CD4-positive, CD25-positive, alpha-beta regulatory T cell (primary cell): ENCODE data around the gene IFNA8. TPM values are rescaled to one million over a fixed set of nuclear protein-coding genes. Genes with fewer than 3 reads are reported as not detected.

Source experiments
- ATAC-seq, 2 donors: fragments of 150-1000 bp; cut with Tn5 transposase; one replicate each; pipeline ENCODE4 v1.10.0; 2021; ENCODE audit warnings: low read depth in 2 of 2, moderate number of reproducible peaks in 2 of 2, moderate library complexity in 1 of 2
- DNase-seq, 3 donors: peaks; one replicate each; pipeline versions ENCODE4 v3.0.0 to v3.0.0-alpha.2; 2012 to 2022; ENCODE audit warnings: mixed read lengths in 1 of 3
- H3K27ac ChIP-seq: one replicate; pipeline ENCODE4 v1.7.0; 2013; ENCODE audit warnings: mild to moderate bottlenecking, low read length; ENCODE audit not compliant: insufficient read depth, poor library complexity, severe bottlenecking
- H3K27me3 ChIP-seq: one replicate; pipeline ENCODE4 v1.7.0; 2013; ENCODE audit warnings: low read length; ENCODE audit not compliant: control insufficient read depth, insufficient read depth
- H3K36me3 ChIP-seq: one replicate; pipeline ENCODE4 v1.7.0; 2013; ENCODE audit warnings: mild to moderate bottlenecking, low read length, moderate library complexity; ENCODE audit not compliant: control insufficient read depth, insufficient read depth
- H3K4me1 ChIP-seq: 2 replicates; pipeline ENCODE4 v1.7.0; 2013; ENCODE audit warnings: mild to moderate bottlenecking, low read length; ENCODE audit not compliant: insufficient read depth, control insufficient read depth, poor library complexity, severe bottlenecking
- H3K4me3 ChIP-seq: one replicate; pipeline ENCODE4 v1.7.0; 2013; ENCODE audit warnings: low read depth, mild to moderate bottlenecking, low read length, moderate library complexity
- H3K9me3 ChIP-seq, 2 experiments: 1 replicate in 1 of 2; 2 replicates in 1 of 2; pipeline ENCODE4 v1.7.0; 2013; ENCODE audit warnings: low read length in 2 of 2, mild to moderate bottlenecking in 1 of 2, moderate library complexity in 1 of 2; ENCODE audit not compliant: control insufficient read depth in 2 of 2
- H3K27ac Mint-ChIP-seq, 3 donors: one replicate each; pipeline ENCODE4 v1.8.0; 2020 to 2022; ENCODE audit warnings: mild to moderate bottlenecking in 3 of 3, mixed read lengths in 3 of 3, moderate library complexity in 2 of 3
- H3K27me3 Mint-ChIP-seq: one replicate; pipeline ENCODE4 v1.8.0; 2022; ENCODE audit warnings: mild to moderate bottlenecking, mixed read lengths
- H3K36me3 Mint-ChIP-seq: one replicate; pipeline ENCODE4 v1.8.0; 2020; ENCODE audit warnings: mixed read lengths
- H3K4me1 Mint-ChIP-seq, 4 donors: one replicate each; pipeline ENCODE4 v1.8.0; 2020 to 2022; ENCODE audit warnings: mixed read lengths in 4 of 4, mild to moderate bottlenecking in 1 of 4
- H3K4me3 Mint-ChIP-seq, 4 donors: one replicate each; pipeline ENCODE4 v1.8.0; 2020 to 2022; ENCODE audit warnings: mild to moderate bottlenecking in 4 of 4, mixed read lengths in 4 of 4, moderate library complexity in 3 of 4
- H3K9me3 Mint-ChIP-seq, 7 donors: one replicate each; pipeline ENCODE4 v1.8.0; 2020 to 2022; ENCODE audit warnings: mixed read lengths in 7 of 7, mild to moderate bottlenecking in 3 of 7, moderate library complexity in 2 of 7
- polyA plus RNA-seq, 4 donors: library from polyadenylated mRNA; unstranded; fragments of 300-500 nt; fragmentation: Illumina TruSeq; gene quantifications; one replicate each; pipeline ENCODE4 v1.2.3, GENCODE V29; 2021
- total RNA-seq: library from RNA; stranded (reverse); gene quantifications from one replicate; pipeline ENCODE4 v1.2.3, GENCODE V29; 2022

IFNA8 gene
- total and polyA plus RNA-seq, 5 donors from 2014 or later: not detected

GRCh38 chr9:21452681-21453080 lies 43.8 kb downstream of the IFNA8 start:
- Histone ChIP-seq H3K9me3 (no peaks in the 10 kb centered on the region), H3K4me1 (no peaks in the 10 kb centered on the region), H3K27ac (no peak overlapping the region), H3K36me3 (no peaks in the 10 kb centered on the region), H3K27me3 (peaks cover 3% of the 10 kb centered on the region), H3K4me3 (no peak overlapping the region)
- ATAC-seq: no peak
- H3K27ac Mint-ChIP-seq: no peak overlapping the region
- H3K27me3 Mint-ChIP-seq: peaks cover 15% of the 10 kb centered on the region
- H3K4me1 Mint-ChIP-seq: no peaks in the 10 kb centered on the region
- H3K36me3 Mint-ChIP-seq: no peaks in the 10 kb centered on the region
- no peak overlapping the region for H3K4me3 Mint-ChIP-seq
- DNase-seq: no peak
- H3K9me3 Mint-ChIP-seq: peaks cover 0 to 2% (median 0%) of the 10 kb centered on the region in 7 donors

- no peaks in the 10 kb centered on the region for H3K36me3 Mint-ChIP-seq
- ATAC-seq (no peak), DNase-seq (no peak)
- no peaks in the 10 kb centered on the region for H3K9me3 ChIP-seq
- no peaks in the 10 kb centered on the region for H3K4me1 ChIP-seq
- H3K9me3 Mint-ChIP-seq: peaks cover 0 to 2% (median 0%) of the 10 kb centered on the region in 7 donors
- no peaks in the 10 kb centered on the region for H3K4me1 Mint-ChIP-seq
- H3K36me3 ChIP-seq: no peaks in the 10 kb centered on the region
- H3K27me3 Mint-ChIP-seq: peaks cover 15% of the 10 kb centered on the region
- H3K4me3 ChIP-seq: no peak overlapping the region
- peaks cover 3% of the 10 kb centered on the region for H3K27me3 ChIP-seq
- H3K27ac Mint-ChIP-seq: no peak overlapping the region
- no peak overlapping the region for H3K4me3 Mint-ChIP-seq
- no peak overlapping the region for H3K27ac ChIP-seq
Observed at GRCh38 chr9:21454149-21454548, 45.2 kb downstream of the IFNA8 start.

- no peak overlapping the region for H3K4me3 Mint-ChIP-seq
- no peak overlapping the region for H3K27ac ChIP-seq
- ATAC-seq (peak in 1 of 2 donors; percentile 39), DNase-seq (peak in 2 of 3 donors; percentile 5 to 36)
- no peak overlapping the region for H3K4me3 ChIP-seq
- no peaks in the 10 kb centered on the region for H3K4me1 Mint-ChIP-seq
- H3K27me3 ChIP-seq: peaks cover 3% of the 10 kb centered on the region
- no peaks in the 10 kb centered on the region for H3K4me1 ChIP-seq
- H3K9me3 ChIP-seq: no peaks in the 10 kb centered on the region
- peaks cover 0 to 3% (median 0%) of the 10 kb centered on the region in 7 donors for H3K9me3 Mint-ChIP-seq
- H3K36me3 Mint-ChIP-seq: no peaks in the 10 kb centered on the region
- no peak overlapping the region for H3K27ac Mint-ChIP-seq
- H3K36me3 ChIP-seq: no peaks in the 10 kb centered on the region
- H3K27me3 Mint-ChIP-seq: peaks cover 15% of the 10 kb centered on the region
Observed at GRCh38 chr9:21455320-21455719, 46.4 kb downstream of the IFNA8 start.

Other genes starting within 250 kb of the IFNA8 start
- gene IFNA21, start 242.5 kb upstream of the IFNA8 start, total RNA-seq: not detected
- not detected for gene IFNA21, start 242.5 kb upstream of the IFNA8 start, polyA plus RNA-seq
- not detected for gene IFNA4, start 221.5 kb upstream of the IFNA8 start, total RNA-seq
- not detected for gene IFNA4, start 221.5 kb upstream of the IFNA8 start, polyA plus RNA-seq
- gene IFNA7, start 206.9 kb upstream of the IFNA8 start, total RNA-seq: not detected
- not detected for gene IFNA7, start 206.9 kb upstream of the IFNA8 start, polyA plus RNA-seq
- not detected for gene IFNA10, start 202.0 kb upstream of the IFNA8 start, total RNA-seq
- gene IFNA10, start 202.0 kb upstream of the IFNA8 start, polyA plus RNA-seq: not detected
- not detected for gene IFNA16, start 191.8 kb upstream of the IFNA8 start, total RNA-seq
- gene IFNA16, start 191.8 kb upstream of the IFNA8 start, polyA plus RNA-seq: not detected
- not detected for gene IFNA17, start 180.9 kb upstream of the IFNA8 start, total RNA-seq
- gene IFNA17, start 180.9 kb upstream of the IFNA8 start, polyA plus RNA-seq: not detected
- gene IFNA14, start 169.1 kb upstream of the IFNA8 start, total RNA-seq: not detected
- not detected for gene IFNA14, start 169.1 kb upstream of the IFNA8 start, polyA plus RNA-seq
- gene IFNA5, start 103.8 kb upstream of the IFNA8 start, total RNA-seq: not detected
- gene IFNA5, start 103.8 kb upstream of the IFNA8 start, polyA plus RNA-seq: not detected
- gene KLHL9, start 73.7 kb upstream of the IFNA8 start, total RNA-seq: 13.4 TPM
- gene KLHL9, start 73.7 kb upstream of the IFNA8 start, polyA plus RNA-seq: 10 to 100 TPM in 3 of 4 donors, 1 to 10 TPM in 1; 9.5 to 19.2 (median 15.9) TPM
- gene IFNA6, start 58.2 kb upstream of the IFNA8 start, total RNA-seq: not detected
- not detected for gene IFNA6, start 58.2 kb upstream of the IFNA8 start, polyA plus RNA-seq
- not detected for gene IFNA13, start 41.1 kb upstream of the IFNA8 start, total RNA-seq
- not detected for gene IFNA13, start 41.1 kb upstream of the IFNA8 start, polyA plus RNA-seq
- gene IFNA2, start 23.7 kb upstream of the IFNA8 start, total RNA-seq: not detected
- not detected for gene IFNA2, start 23.7 kb upstream of the IFNA8 start, polyA plus RNA-seq
- not detected for gene IFNA1, start 31.3 kb downstream of the IFNA8 start, total RNA-seq
- not detected for gene IFNA1, start 31.3 kb downstream of the IFNA8 start, polyA plus RNA-seq
- not detected for gene IFNE, start 73.2 kb downstream of the IFNA8 start, total RNA-seq
- gene IFNE, start 73.2 kb downstream of the IFNA8 start, polyA plus RNA-seq: not detected